Activated CD4-positive, alpha-beta T cell treated with anti-CD3 and anti-CD28 coated beads, Interleukin-10, Interleukin-2, amounts not matched to agents 100 ng/mL and 50 ng/mL, durations not matched to agents 16 hours and 8 hours (primary cell): Measurements from ENCODE around the gene NOC2L.

ENCODE experiments used
- DNase-seq: peaks from one replicate; pipeline ENCODE4 v3.0.0-alpha.2; 2020

Gene NOC2L

GRCh38 chr1:913491-914130 lies 45.4 kb downstream of the NOC2L start:
- no peak for DNase-seq

- no peak for DNase-seq
These were observed 46.2 kb downstream of the NOC2L start for GRCh38 chr1:912740-913301.

GRCh38 chr1:911875-912739 lies 46.9 kb downstream of the NOC2L start:
- DNase-seq = no peak

GRCh38 chr1:910881-911721 lies 48.0 kb downstream of the NOC2L start:
- DNase-seq = no peak

GRCh38 chr1:910311-910880 lies 48.7 kb downstream of the NOC2L start:
- DNase-seq = no peak

GRCh38 chr1:909861-910310 lies 49.2 kb downstream of the NOC2L start:
- no peak for DNase-seq

GRCh38 chr1:908661-909060 lies 50.4 kb downstream of the NOC2L start:
- DNase-seq = no peak

- DNase-seq = no peak
These were observed 51.2 kb downstream of the NOC2L start for GRCh38 chr1:907611-908451.

GRCh38 chr1:906600-907420 lies 52.2 kb downstream of the NOC2L start:
- peak; percentile 30 for DNase-seq

- no peak for DNase-seq
These were observed 53.1 kb downstream of the NOC2L start for GRCh38 chr1:905811-906599.

- no peak for DNase-seq
These were observed 53.8 kb downstream of the NOC2L start for GRCh38 chr1:905071-905749.

- DNase-seq = peak; percentile 81
These were observed 54.6 kb downstream of the NOC2L start for GRCh38 chr1:904310-904950.

GRCh38 chr1:903721-904271 lies 55.3 kb downstream of the NOC2L start:
- DNase-seq = no peak

- no peak for DNase-seq
These were observed 55.8 kb downstream of the NOC2L start for GRCh38 chr1:903305-903704.

GRCh38 chr1:902802-903201 lies 56.3 kb downstream of the NOC2L start:
- no peak for DNase-seq

- DNase-seq = no peak
These were observed 57.8 kb downstream of the NOC2L start for GRCh38 chr1:901108-901859.

- no peak for DNase-seq
These were observed 59.3 kb downstream of the NOC2L start for GRCh38 chr1:899636-900317.
